T-helper 22 cell (primary cell): ENCODE data around the gene IL17RC.
"Not testable (repeated sequence)": the region's sequence is repeated elsewhere in the genome, so short reads cannot be mapped to it uniquely, and the experiment has no call there.

Experiments used
- DNase-seq: peaks from one replicate; pipeline ENCODE4 v3.0.0-alpha.2; 2020; ENCODE audit warnings: low read depth

IL17RC gene

DNA sequence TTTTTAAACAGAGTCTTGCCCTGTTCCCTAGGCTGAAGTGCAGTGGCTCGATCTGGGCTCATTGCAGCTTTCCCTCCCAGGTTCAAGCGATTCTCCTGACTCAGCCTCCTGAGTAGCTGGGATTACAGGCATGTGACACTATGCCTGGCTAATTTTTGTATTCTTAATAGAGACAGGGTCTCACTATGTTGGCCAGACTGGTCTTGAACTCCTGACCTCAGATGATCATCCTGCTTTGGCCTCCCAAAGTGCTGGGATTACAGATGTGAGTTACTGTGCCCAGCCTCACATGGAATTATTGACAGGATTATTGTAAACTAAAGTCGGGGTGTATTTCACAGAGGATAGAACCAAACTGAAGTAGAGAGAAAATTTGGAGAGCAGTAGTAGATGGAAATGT, 21.2 kb upstream of the IL17RC start:
- not testable (repeated sequence) for DNase-seq

DNA sequence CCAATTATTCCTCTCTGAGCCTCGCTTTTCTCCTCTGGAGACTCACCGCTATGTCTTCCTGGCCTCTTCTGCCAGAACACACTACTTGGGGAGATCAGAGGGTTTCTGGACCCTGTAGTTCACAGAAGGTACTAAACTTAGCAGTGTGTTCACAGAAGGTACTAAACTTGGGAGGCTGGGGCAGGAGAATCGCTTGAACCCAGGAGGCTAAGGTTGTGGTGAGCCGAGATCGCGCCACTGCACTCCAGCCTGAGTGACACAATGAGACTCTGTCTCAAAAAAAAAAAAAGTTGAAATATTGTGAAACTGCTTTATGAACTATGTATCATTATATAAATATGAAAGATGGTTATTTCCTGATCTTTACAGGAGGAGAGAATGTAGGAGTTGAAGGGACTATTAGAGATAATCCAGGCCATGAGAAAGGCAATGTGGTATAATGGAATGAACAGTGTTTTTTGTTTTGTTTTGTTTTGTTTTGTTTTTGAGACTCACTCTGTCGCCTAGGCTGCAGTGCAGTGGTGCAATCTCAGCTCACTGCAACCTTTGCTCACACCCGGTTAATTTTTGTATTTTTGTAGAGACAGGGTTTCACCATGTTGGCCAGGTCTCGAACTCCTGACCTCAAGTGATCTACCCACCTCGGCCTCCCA, 20.0 kb upstream of the IL17RC start:
- DNase-seq = not testable (repeated sequence)

DNA sequence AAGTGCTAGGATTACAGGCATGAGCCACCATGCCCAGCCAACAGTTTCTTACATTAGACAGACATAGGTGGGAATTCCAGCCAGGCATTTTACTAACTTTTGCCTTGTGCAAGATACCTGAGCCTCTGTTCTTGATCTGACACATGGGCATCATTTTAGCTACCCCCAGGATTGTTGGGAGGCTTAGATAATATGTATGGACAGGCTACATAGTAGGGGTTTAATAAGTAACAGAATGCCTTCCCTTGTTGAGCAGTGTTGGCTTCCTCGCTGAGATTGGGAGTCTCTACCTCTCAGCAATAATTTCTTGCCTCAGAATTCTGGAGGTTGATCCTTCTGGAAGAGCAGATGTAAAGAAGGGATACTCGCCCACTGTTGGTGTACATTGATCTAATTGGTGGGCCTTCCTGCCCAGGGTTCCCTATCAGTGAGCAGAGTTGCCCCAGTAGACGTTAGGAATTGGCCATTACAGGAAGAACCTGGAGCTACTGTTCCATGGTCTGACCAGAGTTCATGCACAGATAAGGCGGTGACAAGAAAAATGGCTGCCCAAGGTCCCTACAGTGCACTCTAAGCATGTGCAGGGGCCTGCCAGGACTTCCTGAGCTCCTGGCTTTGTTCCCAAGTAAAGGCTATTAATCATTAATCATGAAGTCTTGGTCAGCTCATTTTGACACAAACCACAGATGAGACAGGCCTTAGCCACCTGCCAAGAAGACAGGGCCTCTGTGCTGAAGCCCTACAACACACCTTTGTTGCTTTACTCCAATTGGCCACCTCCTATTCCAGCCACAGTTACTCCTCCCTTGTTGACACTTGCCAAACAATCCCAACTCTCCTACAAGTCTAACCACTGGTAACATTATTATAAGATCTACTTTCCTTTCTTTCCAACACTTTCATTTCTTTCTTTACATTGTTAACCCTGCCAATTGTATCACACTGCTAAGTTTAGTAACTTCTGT, 19.2 kb upstream of the IL17RC start:
- DNase-seq = no peak

DNA sequence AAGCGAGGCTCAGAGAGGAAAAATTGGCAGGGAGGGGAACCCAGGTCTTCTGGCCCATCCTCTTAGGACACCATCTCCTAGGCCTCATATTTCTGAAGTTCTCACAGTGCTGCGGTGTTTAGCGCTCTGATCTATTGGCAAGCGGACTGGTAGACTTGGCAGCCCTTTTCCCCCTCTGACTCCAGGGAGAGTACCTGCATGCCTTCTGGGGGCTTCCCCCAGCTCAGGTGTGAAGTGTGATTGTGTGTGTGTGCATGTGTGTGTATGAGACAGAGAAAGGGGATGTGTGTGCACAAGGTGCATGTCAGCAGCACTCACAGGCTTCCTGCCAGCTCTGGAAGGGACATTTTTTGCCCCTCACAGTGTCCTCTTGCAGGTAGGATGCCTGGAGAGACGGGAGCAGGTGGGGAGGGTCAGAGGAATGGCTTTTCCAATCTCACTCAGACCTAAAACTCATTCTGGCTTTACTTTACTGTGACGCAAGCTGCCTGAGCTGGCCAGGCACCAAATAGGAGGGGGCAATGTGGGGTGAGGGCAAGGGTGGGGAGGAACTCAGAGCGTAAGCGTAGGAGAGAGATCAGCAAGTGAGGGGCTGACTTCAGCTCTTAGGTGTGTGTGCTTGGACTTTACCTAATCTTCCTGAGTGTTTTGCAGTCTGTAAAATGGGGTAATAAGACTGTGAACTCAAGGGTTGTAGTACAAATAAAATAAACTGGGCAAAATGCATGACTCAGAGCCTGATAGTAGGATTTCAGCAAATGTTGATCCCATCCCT, 18.2 kb upstream of the IL17RC start:
- no peak for DNase-seq

DNA sequence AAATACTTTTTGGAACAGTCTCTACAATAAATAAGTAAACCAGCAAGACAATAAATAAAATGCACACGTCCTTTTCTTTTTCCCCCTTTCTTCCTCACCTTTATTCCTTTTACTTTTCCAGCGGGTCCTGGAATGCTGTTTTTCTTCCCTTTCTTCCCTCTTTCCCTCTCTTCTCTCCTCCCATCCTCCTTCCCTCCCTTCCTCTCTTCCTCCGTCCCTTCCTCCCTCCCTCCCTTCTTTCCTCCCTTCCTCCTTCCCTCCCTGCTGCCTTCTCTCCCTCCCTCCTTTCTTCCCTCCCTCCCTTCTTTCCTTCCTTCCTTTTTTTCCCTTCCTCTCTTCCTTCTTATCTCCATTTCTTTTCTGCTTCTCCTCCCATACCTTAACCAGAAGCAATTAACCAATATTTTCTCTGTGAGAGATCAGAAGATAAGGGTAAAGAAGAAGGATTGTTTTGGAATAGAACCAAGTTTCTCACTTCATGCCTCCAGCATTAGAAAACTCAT, 17.6 kb upstream of the IL17RC start:
- DNase-seq = no peak

DNA sequence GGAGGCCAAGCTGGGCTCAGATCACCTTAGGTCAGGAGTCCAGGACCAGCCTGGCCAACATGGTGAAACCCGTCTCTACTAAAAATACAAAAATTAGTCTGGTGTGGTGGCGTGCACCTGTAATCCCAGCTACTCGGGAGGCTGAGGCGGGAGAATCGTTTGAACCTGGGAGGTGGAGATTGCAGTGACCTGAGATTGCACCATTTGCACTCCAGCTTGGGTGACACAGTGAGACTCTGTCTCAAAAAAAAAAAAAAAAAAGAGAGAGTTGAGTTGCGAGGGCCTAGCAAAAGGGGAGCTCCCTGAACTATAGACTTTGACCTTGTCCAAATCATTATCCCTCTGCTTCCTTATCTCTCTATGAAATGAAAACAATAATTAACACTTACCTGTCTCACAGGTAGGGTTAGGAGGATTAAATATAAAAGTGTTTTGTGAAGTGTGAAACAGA, 15.9 kb upstream of the IL17RC start:
- not testable (repeated sequence) for DNase-seq

DNA sequence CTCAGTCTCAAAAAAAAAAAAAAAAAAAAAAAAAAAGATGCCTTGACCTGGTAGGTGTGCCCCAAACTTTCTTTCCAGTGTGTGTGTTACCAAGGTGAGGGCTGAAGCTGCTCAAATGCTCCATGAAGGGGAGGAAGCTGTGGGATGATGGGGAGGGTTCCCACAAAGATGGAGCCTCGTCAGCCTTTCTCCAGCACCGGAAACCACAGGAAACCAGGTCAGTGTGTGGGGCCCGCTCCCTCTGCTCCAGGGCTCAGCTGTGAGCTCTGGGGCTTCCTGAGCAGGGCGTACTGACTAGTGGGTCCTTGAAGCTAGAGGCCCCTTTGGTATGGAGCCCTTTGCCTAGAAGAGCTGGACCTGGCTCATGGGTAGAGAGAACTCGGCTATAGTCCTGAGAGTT, 14.9 kb upstream of the IL17RC start:
- DNase-seq = peak; percentile 40

DNA sequence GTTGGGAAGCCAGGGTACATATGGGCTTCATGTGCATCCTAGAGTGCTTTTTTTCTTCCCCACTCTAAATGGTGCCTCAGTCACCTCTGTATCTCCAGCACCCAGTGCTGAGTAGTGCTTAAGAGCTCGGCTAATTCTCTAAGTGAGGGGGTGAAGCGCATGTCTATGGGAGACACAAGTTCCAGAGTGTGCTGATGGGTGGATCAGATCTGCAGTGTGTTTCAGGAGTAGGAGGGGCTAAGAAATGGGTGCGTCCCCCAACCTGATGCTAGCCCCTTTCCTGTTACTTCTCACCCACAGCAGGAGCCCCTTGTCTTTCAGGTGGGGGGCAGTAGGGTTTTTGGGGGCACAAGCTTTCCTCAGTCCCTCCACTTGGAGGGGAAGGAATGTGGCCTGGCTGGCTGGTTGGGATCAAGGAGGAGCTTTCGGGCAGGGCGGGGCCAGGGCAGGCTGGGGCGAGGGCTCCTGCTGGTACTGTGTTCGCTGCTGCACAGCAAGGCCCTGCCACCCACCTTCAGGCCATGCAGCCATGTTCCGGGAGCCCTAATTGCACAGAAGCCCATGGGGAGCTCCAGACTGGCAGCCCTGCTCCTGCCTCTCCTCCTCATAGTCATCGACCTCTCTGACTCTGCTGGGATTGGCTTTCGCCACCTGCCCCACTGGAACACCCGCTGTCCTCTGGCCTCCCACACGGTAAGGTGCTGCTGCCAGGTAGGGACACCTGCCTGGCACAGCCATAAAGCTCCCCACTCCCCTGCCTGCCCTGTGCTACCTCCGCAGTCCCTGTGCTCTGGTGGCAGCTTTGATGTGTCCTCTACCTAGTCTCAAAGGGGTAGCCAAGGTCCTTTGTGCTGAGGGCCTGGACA, 14.3 kb upstream of the IL17RC start, which contains the start of gene IL17RE:
Gene IL17RE (plus strand): TSS at position 477 of the 866 bp plus-strand sequence. CDS start 85 bp downstream, at position 562.
- DNase-seq = no peak

DNA sequence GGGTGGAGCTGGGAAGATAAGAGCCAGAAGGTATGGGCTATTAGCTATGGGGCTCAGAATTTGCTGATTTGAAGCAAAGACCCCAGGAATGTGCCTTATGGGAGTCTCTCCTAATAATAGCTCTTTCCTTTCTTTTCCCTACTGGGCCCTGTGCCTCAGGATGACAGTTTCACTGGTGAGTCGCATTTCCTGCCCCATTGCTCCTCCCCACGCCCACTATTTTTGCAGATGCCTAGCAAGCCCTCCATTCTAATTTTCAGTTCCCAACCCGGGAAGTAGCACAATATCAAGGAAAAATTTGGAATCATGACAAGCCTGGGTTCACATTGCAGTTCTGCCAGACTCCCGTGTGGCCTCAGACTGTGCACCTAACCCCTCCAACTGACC, 13.7 kb upstream of the IL17RC start:
- no peak for DNase-seq

DNA sequence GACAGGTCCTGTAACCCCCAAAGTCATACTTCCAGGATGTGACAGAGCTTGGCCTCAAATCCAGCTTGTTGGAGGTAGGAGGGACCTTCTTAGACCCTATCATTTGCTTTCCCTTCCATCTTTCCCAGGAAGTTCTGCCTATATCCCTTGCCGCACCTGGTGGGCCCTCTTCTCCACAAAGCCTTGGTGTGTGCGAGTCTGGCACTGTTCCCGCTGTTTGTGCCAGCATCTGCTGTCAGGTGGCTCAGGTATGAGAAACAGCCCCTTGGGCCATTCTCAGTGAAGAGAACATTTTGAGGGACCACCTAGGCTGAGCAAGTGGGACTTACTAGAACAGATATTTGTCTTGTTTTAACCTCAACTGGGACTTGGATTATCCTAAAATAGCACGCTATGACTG, 13.0 kb upstream of the IL17RC start:
- DNase-seq = no peak

DNA sequence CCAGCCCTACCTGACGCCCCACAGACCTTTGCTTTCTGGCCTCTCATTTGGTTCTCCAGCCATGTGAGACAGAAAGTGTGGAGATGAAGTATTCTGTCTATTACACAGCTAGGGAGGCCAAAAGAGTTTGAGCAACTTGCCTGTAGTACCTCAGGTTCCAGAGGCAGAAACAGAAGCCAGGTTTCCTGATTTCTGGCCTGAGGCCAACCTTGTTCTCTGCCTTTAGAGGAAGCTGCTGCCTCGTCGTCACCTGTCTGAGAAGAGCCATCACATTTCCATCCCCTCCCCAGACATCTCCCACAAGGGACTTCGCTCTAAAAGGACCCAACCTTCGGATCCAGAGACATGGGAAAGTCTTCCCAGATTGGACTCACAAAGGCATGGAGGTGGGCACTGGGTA, 10.4 kb upstream of the IL17RC start:
- no peak for DNase-seq

DNA sequence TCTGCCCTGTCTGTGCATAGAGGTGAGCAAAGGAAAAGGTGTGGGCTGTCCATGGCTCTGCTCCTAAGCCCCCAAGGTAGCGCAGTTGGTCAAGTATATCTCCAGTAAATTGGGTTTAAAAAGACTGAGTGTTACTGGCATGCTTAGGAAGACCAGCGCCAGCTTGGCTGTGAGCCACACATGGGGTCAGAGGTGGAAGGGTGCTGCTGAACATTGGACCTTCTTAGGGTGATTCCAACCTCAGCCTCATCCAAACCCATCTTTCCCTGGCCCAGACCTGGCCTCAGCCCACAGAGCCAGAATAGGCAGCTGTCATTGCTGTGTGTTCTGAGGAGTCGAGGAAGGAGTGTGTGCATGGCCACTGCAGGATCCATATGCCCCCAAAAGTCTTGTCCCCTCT, 8.6 kb upstream of the IL17RC start:
- DNase-seq = no peak

DNA sequence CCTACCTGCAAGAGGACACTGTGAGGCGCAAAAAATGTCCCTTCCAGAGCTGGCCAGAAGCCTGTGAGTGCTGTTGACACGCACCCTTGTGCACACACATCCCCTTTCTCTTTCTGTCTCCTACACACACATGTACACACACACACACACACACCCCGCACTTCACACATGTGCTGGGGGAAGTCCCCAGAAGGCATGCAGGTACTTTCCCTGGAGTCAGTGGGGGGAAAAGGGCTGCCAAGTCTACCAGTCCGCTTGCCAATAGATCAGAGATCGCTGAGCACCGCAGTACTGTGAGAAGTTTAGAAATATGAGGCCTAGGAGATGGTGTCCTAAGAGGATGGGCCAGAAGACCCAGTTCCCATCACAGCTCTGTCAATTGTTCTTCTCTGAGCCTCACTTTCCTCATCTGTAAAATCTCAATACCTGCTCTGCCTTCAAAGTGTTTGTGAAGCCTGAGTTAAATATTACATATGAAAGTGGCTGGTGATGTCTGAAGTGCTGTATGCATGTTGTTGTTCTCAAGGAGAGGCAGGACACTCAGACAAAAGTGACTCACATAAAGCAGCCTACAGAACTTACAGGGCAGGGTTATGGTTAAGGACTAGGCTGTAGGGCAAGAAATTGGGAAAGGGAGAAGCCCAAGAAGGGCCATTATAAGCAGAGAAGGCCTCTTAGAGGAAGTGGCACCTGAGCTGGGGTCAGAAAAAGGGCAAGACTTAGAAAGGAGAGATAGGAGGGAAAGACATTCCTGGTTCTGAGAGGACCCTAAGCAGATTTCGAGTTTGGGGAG, 7.5 kb upstream of the IL17RC start:
- no peak for DNase-seq

DNA sequence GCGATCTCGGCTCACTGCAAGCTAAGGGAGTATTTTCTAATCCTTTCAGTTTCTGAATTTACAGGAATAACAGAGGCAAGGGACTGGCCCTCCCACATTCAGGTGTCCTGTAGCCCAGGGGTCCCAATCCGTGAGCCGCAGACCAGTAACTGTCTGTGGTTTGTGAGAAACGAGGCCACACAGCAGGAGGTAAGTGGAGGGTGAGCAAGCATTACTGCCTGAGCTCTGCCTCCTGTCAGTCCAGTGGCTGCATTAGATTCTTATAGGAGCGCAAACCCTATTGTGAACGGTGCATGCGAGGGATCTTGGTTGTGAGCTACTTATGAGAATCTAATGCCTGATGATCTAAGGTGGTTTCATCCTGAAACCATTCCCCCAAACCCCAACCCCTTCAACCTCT, 5.0 kb upstream of the IL17RC start:
- no peak for DNase-seq

DNA sequence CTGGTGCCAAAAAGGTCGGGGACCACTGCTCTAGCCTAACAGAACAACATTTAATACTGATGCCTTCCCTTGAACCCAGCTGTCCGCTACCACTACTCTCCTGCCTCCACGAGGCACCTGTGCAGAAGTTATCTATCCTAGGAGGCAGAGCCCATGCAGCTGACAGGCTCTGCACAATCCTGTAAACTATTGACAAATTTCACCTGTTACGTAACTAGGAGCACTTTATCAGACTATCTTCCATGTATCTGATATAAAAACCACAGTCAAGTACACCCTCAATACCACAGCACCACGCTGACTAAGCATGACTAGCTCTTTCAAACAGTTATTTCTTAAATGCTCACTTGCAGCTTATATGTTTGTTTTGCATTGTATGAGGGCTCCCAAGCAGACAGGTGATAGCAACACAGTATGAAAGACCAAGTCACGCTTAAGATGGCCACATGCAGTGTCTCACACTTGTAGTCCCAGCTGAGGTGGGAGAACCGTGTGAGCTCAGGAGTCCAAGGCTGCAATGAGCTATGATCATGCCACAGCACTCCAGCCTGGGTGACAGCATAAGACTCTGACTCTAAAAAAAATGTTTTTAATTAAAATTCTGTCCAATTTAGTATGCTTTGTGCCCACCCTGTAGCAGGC, 4.5 kb upstream of the IL17RC start:
- DNase-seq = peak; percentile 42

DNA sequence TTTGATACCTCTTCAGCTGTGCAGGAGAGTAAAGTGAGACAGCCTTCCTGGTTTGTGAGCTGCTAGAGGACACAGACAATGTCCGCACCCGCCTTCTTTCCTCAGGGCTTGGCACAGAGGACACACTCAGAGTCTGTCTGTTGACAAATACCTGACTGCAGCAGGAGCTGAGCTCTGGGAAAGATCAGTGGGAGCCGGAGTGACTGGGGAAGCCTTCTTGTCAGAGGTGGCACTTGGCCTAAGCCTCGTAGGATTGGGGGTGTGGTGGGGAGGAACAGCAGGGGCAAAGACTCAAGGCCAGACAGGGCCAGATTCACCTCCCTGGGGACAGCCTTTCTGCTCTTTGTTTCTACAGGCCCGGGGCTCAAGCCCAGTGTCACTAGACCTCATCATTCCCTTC, 3.3 kb upstream of the IL17RC start:
- no peak for DNase-seq

DNA sequence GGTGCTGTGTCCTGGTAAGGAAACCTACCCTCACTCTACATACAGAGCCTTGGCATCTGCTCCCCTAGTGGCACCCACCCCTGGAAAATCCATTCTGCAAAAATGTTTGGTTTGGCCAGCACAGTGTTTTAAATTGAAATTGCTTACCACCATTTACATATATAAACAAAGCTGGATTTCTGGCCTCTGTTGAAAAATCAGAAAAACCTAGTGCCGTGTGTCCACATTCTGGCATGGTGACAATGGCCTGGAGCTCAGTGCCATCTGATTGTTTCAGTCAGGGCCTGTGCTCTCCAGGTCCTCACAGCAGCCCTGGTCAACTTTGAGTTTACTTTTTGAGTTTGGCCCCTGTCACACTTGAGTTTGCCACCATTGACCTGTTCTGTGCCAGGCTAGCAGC, 2.9 kb upstream of the IL17RC start:
- DNase-seq = no peak

DNA sequence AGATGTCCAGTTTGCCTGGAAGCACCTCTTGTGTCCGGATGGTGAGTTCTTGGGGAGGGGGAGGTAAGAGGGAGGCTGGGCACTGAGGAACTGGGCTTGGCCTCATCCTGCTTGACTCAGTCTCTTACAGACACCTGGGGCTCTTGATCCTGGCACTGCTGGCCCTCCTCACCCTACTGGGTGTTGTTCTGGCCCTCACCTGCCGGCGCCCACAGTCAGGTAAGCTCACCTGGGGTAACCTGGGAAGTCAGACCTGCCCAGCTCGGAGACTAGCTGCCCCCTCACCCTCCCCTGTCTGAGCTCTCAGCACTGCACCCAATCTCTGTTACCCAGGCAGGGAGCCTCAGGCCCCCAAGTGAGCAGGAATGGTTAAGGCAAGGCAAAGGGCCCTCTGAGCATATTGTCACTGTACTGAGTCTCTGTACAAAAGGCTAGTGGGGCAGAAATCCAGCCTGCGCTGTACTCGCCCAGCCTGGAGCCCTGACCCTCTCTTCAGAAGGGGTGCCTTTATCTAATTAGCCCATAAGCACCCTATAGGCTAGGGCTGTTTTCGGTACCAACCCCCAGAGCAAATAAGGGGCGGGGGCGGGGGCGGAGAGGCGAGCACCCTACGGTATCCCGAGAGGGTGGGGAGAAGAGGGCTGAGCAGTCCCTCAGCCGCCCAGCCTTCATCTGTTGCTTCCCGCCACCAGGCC, 2.2 kb upstream of the IL17RC start:
- no peak for DNase-seq
